MM.1S (cell line): ENCODE results near the gene HOXC13.

ENCODE experiments used
- DNase-seq: peaks from one replicate; pipeline ENCODE4 v3.0.0-alpha.2; 2015
- H2AFZ ChIP-seq: fragments of 300-600 bp; sonication (generic); 2 replicates; pipeline ENCODE4 v1.6.0; 2016; ENCODE audit warnings: antibody characterized with exemption, low read length
- H3F3A ChIP-seq: fragments of 300-600 bp; sonication (generic); 2 replicates; pipeline ENCODE4 v1.6.1; 2016; ENCODE audit warnings: mild to moderate bottlenecking, antibody characterized with exemption, low read length, moderate library complexity, mixed read lengths; ENCODE audit not compliant: insufficient read depth
- H3K27ac ChIP-seq: fragments of 300-600 bp; sonication (generic); 2 replicates; pipeline ENCODE4 v1.5.1; 2016; ENCODE audit warnings: mild to moderate bottlenecking, low read length
- H3K27me3 ChIP-seq: fragments of 300-600 bp; sonication (generic); replicated peaks from 2 replicates; pipeline ENCODE4 v1.6.0; 2016; ENCODE audit warnings: low read length; ENCODE audit not compliant: insufficient read depth
- H3K36me3 ChIP-seq: fragments of 300-600 bp; sonication (generic); replicated peaks from 2 replicates; pipeline ENCODE4 v1.6.1; 2016; ENCODE audit warnings: mild to moderate bottlenecking, low read length, mixed read lengths; ENCODE audit not compliant: insufficient read depth
- H3K4me1 ChIP-seq: fragments of 300-600 bp; sonication (generic); 2 replicates; pipeline ENCODE4 v1.6.1; 2016; ENCODE audit warnings: low read length, mixed read lengths
- H3K4me2 ChIP-seq: fragments of 300-600 bp; sonication (generic); 2 replicates; pipeline ENCODE4 v1.6.0; 2016; ENCODE audit warnings: low read depth, low read length
- H3K4me3 ChIP-seq: fragments of 300-600 bp; sonication (generic); 2 replicates; pipeline ENCODE4 v1.5.1; 2016; ENCODE audit warnings: low read length, mixed read lengths
- H3K79me2 ChIP-seq: fragments of 300-600 bp; sonication (generic); 2 replicates; pipeline ENCODE4 v1.6.1; 2016; ENCODE audit warnings: mixed run types, low read length, mixed read lengths
- H3K9ac ChIP-seq: fragments of 300-600 bp; sonication (generic); 2 replicates; pipeline ENCODE4 v1.6.1; 2016; ENCODE audit warnings: low read length, mixed read lengths
- H3K9me2 ChIP-seq: fragments of 300-600 bp; sonication (generic); replicated peaks from 2 replicates; pipeline ENCODE4 v1.6.1; 2016; ENCODE audit warnings: mild to moderate bottlenecking, low read length, mixed read lengths; ENCODE audit not compliant: insufficient read depth
- H3K9me3 ChIP-seq: fragments of 300-600 bp; sonication (generic); replicated peaks from 2 replicates; pipeline ENCODE4 v1.6.1; 2016; ENCODE audit warnings: mild to moderate bottlenecking, low read length, mixed read lengths; ENCODE audit not compliant: insufficient read depth
- H4K20me1 ChIP-seq: fragments of 300-600 bp; sonication (generic); 2 replicates; pipeline ENCODE4 v1.6.1; 2016; ENCODE audit warnings: mild to moderate bottlenecking, low read length, moderate library complexity, mixed read lengths; ENCODE audit not compliant: insufficient read depth
- CTCF ChIP-seq: fragments of 300-600 bp; sonication (generic); IDR thresholded peaks from 2 replicates; pipeline ENCODE4 v1.5.1; 2016; ENCODE audit warnings: antibody characterized with exemption, low read length, mixed read lengths
- EZH2 ChIP-seq: fragments of 300-600 bp; sonication (generic); optimal IDR thresholded peaks from 2 replicates; pipeline ENCODE3; 2017; ENCODE audit warnings: low read depth, mild to moderate bottlenecking, antibody characterized with exemption, low read length, mixed read lengths
- EZH2phosphoT487 ChIP-seq: fragments of 300-600 bp; sonication (generic); IDR thresholded peaks from 2 replicates; pipeline ENCODE4 v1.6.1; 2018; ENCODE audit warnings: antibody characterized with exemption, low read length

The HOXC13 gene

GRCh38 chr12:53986686-53987483 is 48.3 kb downstream of the HOXC13 start:
- H3K4me3 ChIP-seq = no peak overlapping the region
- H3K27ac ChIP-seq = no peak overlapping the region
- peaks cover 96% of the 10 kb centered on the region for H3K27me3 ChIP-seq
- H3K9me2 ChIP-seq = no peaks in the 10 kb centered on the region
- H3K9ac ChIP-seq = no peak overlapping the region
- no peak overlapping the region for H3K4me2 ChIP-seq
- DNase-seq = no peak
- no peaks in the 10 kb centered on the region for H3K9me3 ChIP-seq
- no peaks in the 10 kb centered on the region; the same call in 1 of the 2 replicates for H4K20me1 ChIP-seq
- H3K36me3 ChIP-seq = no peaks in the 10 kb centered on the region
- TF ChIP-seq EZH2 = no peak
- TF ChIP-seq EZH2phosphoT487 = no peak
- TF ChIP-seq CTCF = no peak
- H3F3A ChIP-seq = 0 out of 2 replicates have a peak, but pooled peaks cover 3% of the 10 kb centered on the region
- H2AFZ ChIP-seq = no peak overlapping the region
- peaks cover 19% of the 10 kb centered on the region; the same call in 1 of the 2 replicates for H3K4me1 ChIP-seq
- H3K79me2 ChIP-seq = no peaks in the 10 kb centered on the region

GRCh38 chr12:53987787-53988230 is 49.2 kb downstream of the HOXC13 start:
- H3K27ac ChIP-seq = no peak overlapping the region
- H4K20me1 ChIP-seq = no peaks in the 10 kb centered on the region
- 0 out of 2 replicates have a peak, but pooled peaks cover 3% of the 10 kb centered on the region for H3F3A ChIP-seq
- no peaks in the 10 kb centered on the region for H3K36me3 ChIP-seq
- no peaks in the 10 kb centered on the region for H3K79me2 ChIP-seq
- TF ChIP-seq EZH2 (no peak), EZH2phosphoT487 (no peak)
- H3K9me3 ChIP-seq = no peaks in the 10 kb centered on the region
- no peaks in the 10 kb centered on the region for H3K9me2 ChIP-seq
- peaks cover 20% of the 10 kb centered on the region; the same call in 1 of the 2 replicates for H3K4me1 ChIP-seq
- peaks cover 96% of the 10 kb centered on the region for H3K27me3 ChIP-seq
- no peak overlapping the region for H3K9ac ChIP-seq
- H3K4me2 ChIP-seq = no peak overlapping the region
- H3K4me3 ChIP-seq = no peak overlapping the region
- no peak for DNase-seq
- H2AFZ ChIP-seq = no peak overlapping the region

GRCh38 chr12:53988541-53989226 is 50.1 kb downstream of the HOXC13 start:
- no peak overlapping the region for H3K9ac ChIP-seq

More at GRCh38 chr12:53988541-53989226, 50.1 kb downstream of the HOXC13 start:
- H3K27me3 ChIP-seq = peaks cover 96% of the 10 kb centered on the region
- H3K79me2 ChIP-seq = no peaks in the 10 kb centered on the region
- H2AFZ ChIP-seq = no peak overlapping the region
- peak overlapping the region; percentile 79 for H3K4me2 ChIP-seq
- no peak for DNase-seq
- H3F3A ChIP-seq = 0 out of 2 replicates have a peak, but pooled peaks cover 6% of the 10 kb centered on the region
- TF ChIP-seq CTCF (no peak), EZH2phosphoT487 (no peak), EZH2 (no peak)
- no peaks in the 10 kb centered on the region for H3K36me3 ChIP-seq
- H3K9me2 ChIP-seq = no peaks in the 10 kb centered on the region
- H3K4me3 ChIP-seq = no peak overlapping the region
- H3K4me1 ChIP-seq = peaks cover 20% of the 10 kb centered on the region; the same call in 1 of the 2 replicates
- no peak overlapping the region for H3K27ac ChIP-seq
- no peaks in the 10 kb centered on the region for H3K9me3 ChIP-seq
- no peaks in the 10 kb centered on the region for H4K20me1 ChIP-seq
